Nucleus accumbens (tissue), 56 donors: ENCODE data around the gene CACNA1C.

ENCODE experiments used
- DNase-seq, 56 donors: peaks; one replicate each; lab custom pipeline; 2025; lab: John Stamatoyannopoulos, UW

Gene CACNA1C

GRCh38 chr12:2347844-2348481, 295.2 kb downstream of the CACNA1C start:
- DNase-seq: no peak

- no peak for DNase-seq
These were observed 295.7 kb downstream of the CACNA1C start for GRCh38 chr12:2348482-2348852.

- DNase-seq: no peak
These were observed 298.4 kb downstream of the CACNA1C start for GRCh38 chr12:2351161-2351560.

- DNase-seq: no peak
These were observed 299.4 kb downstream of the CACNA1C start for GRCh38 chr12:2352203-2352602.

- no peak for DNase-seq
These were observed 300.5 kb downstream of the CACNA1C start for GRCh38 chr12:2353281-2353680.

- DNase-seq: no peak
These were observed 300.9 kb downstream of the CACNA1C start for GRCh38 chr12:2353691-2354090.

- peak in 1 of 56 donors; percentile 13 for DNase-seq
These were observed 301.6 kb downstream of the CACNA1C start for GRCh38 chr12:2354151-2354991.

GRCh38 chr12:2355198-2355597, 302.4 kb downstream of the CACNA1C start:
- no peak for DNase-seq

GRCh38 chr12:2355604-2356003, 302.8 kb downstream of the CACNA1C start:
- no peak for DNase-seq

GRCh38 chr12:2356601-2357125, 303.9 kb downstream of the CACNA1C start:
- no peak for DNase-seq

GRCh38 chr12:2358986-2359658, 306.3 kb downstream of the CACNA1C start:
- DNase-seq: peak in 1 of 56 donors; percentile 9

- no peak for DNase-seq
These were observed 307.2 kb downstream of the CACNA1C start for GRCh38 chr12:2359725-2360629.

- no peak for DNase-seq
These were observed 307.9 kb downstream of the CACNA1C start for GRCh38 chr12:2360630-2361170.

GRCh38 chr12:2363836-2364609, 311.2 kb downstream of the CACNA1C start:
- no peak for DNase-seq

GRCh38 chr12:2364631-2365051, 311.9 kb downstream of the CACNA1C start:
- DNase-seq: no peak

GRCh38 chr12:2366711-2367110, 313.9 kb downstream of the CACNA1C start:
- no peak for DNase-seq

- DNase-seq: peak in 28 of 56 donors; percentile 9 to 81 (median 39)
These were observed 319.4 kb downstream of the CACNA1C start for GRCh38 chr12:2372178-2372577.

GRCh38 chr12:2372735-2373134, 319.9 kb downstream of the CACNA1C start:
- no peak for DNase-seq

GRCh38 chr12:2373307-2373706, 320.5 kb downstream of the CACNA1C start:
- no peak for DNase-seq
